SK-N-SH treated with all-trans-retinoic acid at 6 μM for 48 hours (cell line): Measurements from ENCODE around the gene FOXA1.

Experiments
- ARNTL ChIP-seq: fragments of 450-650 bp; formaldehyde crosslinking; IDR thresholded peaks from 2 replicates; pipeline ENCODE4 v1.5.0; 2020; ENCODE audit warnings: low read depth, mild to moderate bottlenecking, moderate library complexity, borderline replicate concordance
- BACH2 ChIP-seq: fragments of 250-450 bp; sonication (Bioruptor Pico); IDR thresholded peaks from 2 replicates; pipeline ENCODE4 v1.9.0; 2021; ENCODE audit warnings: mild to moderate bottlenecking, borderline replicate concordance
- GLIS3 ChIP-seq: fragments of 250-450 bp; sonication (Bioruptor Pico); IDR thresholded peaks from 2 replicates; pipeline ENCODE4 v1.5.0; 2020; ENCODE audit warnings: mild to moderate bottlenecking, moderate library complexity
- RARB ChIP-seq: fragments of 250-450 bp; sonication (Bioruptor Pico); IDR thresholded peaks from 2 replicates; pipeline ENCODE4 v1.8.0; 2021; ENCODE audit warnings: mild to moderate bottlenecking, moderate library complexity
- SNAI2 ChIP-seq: fragments of 250-450 bp; sonication (Bioruptor Pico); IDR thresholded peaks from 2 replicates; pipeline ENCODE4 v1.5.0; 2020; ENCODE audit warnings: mild to moderate bottlenecking, moderate library complexity
- TOX ChIP-seq: fragments of 250-450 bp; sonication (Bioruptor Pico); IDR thresholded peaks from 2 replicates; pipeline ENCODE4 v1.8.0; 2021; ENCODE audit warnings: mild to moderate bottlenecking, moderate library complexity, borderline replicate concordance
- ZNF70 ChIP-seq: fragments of 450-650 bp; formaldehyde crosslinking; IDR thresholded peaks from 2 replicates; pipeline ENCODE4 v1.5.0; 2020; ENCODE audit warnings: mild to moderate bottlenecking, moderate library complexity
- TF ChIP-seq, protein P1 (sequence below): fragments of 250-450 bp; sonication (Bioruptor Pico); IDR thresholded peaks from 2 replicates; pipeline ENCODE4 v1.5.1; 2021; ENCODE audit warnings: mild to moderate bottlenecking, moderate library complexity
- TF ChIP-seq, protein P2 (sequence below): fragments of 250-450 bp; sonication (Bioruptor Pico); IDR thresholded peaks from 2 replicates; pipeline ENCODE4 v1.5.1; 2020; ENCODE audit warnings: low read depth, mild to moderate bottlenecking, moderate library complexity
- TF ChIP-seq, protein P3 (sequence below): fragments of 250-450 bp; sonication (Bioruptor Pico); IDR thresholded peaks from 2 replicates; pipeline ENCODE4 v1.8.0; 2020; ENCODE audit warnings: mild to moderate bottlenecking, moderate library complexity, borderline replicate concordance
- TF ChIP-seq, protein P4 (sequence below): fragments of 250-450 bp; sonication (Bioruptor Pico); IDR thresholded peaks from 2 replicates; pipeline ENCODE4 v1.5.0; 2020; ENCODE audit warnings: mild to moderate bottlenecking, moderate library complexity

DNA sequence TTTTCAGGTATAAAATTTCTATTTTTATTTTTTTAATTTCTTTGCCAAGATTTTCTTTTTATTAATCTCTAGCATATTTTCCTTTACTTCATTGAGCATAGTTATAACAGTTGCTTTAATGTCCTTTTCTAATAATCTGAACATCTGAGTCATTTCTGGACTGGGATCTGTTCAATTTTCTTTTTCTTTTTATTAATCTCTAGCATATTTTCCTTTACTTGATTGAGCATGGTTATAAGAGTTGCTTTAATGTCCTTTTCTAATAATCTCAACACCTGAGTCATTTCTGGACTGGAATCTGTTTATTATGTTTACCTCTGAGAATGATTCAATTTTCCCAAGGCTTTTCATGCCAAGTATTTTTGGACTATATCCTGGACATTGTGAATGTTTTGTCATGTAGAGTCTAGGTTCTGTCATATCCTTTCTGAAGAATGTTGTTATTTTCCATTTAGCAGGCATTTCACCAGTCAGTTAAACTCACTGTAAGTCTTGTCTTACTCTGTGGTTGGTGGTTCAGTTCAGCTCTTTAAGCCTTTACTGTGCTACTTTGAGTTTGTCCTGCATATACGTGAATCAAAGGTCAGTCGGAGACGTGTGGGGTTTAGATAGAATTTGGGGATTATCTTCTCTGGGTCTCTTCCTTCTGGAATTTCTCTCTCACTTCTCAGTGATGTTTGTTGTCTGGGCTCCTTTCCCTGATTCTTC is 20.7 kb upstream of the FOXA1 start:
- no peak for TF ChIP-seq RARB (CRISPR knock-in tag)
- TF ChIP-seq ZNF70 (CRISPR knock-in tag): no peak
- no peak for TF ChIP-seq BACH2 (CRISPR knock-in tag)
- TF ChIP-seq, protein P1, sequence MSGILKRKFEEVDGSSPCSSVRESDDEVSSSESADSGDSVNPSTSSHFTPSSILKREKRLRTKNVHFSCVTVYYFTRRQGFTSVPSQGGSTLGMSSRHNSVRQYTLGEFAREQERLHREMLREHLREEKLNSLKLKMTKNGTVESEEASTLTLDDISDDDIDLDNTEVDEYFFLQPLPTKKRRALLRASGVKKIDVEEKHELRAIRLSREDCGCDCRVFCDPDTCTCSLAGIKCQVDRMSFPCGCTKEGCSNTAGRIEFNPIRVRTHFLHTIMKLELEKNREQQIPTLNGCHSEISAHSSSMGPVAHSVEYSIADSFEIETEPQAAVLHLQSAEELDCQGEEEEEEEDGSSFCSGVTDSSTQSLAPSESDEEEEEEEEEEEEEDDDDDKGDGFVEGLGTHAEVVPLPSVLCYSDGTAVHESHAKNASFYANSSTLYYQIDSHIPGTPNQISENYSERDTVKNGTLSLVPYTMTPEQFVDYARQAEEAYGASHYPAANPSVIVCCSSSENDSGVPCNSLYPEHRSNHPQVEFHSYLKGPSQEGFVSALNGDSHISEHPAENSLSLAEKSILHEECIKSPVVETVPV: no peak
- TF ChIP-seq TOX (CRISPR knock-in tag): no peak
- no peak for TF ChIP-seq GLIS3 (CRISPR knock-in tag)
- no peak for TF ChIP-seq ARNTL (CRISPR knock-in tag)
- TF ChIP-seq, protein P2, sequence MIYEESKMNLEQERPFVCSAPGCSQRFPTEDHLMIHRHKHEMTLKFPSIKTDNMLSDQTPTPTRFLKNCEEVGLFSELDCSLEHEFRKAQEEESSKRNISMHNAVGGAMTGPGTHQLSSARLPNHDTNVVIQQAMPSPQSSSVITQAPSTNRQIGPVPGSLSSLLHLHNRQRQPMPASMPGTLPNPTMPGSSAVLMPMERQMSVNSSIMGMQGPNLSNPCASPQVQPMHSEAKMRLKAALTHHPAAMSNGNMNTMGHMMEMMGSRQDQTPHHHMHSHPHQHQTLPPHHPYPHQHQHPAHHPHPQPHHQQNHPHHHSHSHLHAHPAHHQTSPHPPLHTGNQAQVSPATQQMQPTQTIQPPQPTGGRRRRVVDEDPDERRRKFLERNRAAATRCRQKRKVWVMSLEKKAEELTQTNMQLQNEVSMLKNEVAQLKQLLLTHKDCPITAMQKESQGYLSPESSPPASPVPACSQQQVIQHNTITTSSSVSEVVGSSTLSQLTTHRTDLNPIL (CRISPR knock-in tag): no peak
- no peak for TF ChIP-seq SNAI2
- TF ChIP-seq, protein P3, sequence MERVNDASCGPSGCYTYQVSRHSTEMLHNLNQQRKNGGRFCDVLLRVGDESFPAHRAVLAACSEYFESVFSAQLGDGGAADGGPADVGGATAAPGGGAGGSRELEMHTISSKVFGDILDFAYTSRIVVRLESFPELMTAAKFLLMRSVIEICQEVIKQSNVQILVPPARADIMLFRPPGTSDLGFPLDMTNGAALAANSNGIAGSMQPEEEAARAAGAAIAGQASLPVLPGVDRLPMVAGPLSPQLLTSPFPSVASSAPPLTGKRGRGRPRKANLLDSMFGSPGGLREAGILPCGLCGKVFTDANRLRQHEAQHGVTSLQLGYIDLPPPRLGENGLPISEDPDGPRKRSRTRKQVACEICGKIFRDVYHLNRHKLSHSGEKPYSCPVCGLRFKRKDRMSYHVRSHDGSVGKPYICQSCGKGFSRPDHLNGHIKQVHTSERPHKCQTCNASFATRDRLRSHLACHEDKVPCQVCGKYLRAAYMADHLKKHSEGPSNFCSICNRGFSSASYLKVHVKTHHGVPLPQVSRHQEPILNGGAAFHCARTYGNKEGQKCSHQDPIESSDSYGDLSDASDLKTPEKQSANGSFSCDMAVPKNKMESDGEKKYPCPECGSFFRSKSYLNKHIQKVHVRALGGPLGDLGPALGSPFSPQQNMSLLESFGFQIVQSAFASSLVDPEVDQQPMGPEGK (CRISPR knock-in tag): no peak
- TF ChIP-seq, protein P4, sequence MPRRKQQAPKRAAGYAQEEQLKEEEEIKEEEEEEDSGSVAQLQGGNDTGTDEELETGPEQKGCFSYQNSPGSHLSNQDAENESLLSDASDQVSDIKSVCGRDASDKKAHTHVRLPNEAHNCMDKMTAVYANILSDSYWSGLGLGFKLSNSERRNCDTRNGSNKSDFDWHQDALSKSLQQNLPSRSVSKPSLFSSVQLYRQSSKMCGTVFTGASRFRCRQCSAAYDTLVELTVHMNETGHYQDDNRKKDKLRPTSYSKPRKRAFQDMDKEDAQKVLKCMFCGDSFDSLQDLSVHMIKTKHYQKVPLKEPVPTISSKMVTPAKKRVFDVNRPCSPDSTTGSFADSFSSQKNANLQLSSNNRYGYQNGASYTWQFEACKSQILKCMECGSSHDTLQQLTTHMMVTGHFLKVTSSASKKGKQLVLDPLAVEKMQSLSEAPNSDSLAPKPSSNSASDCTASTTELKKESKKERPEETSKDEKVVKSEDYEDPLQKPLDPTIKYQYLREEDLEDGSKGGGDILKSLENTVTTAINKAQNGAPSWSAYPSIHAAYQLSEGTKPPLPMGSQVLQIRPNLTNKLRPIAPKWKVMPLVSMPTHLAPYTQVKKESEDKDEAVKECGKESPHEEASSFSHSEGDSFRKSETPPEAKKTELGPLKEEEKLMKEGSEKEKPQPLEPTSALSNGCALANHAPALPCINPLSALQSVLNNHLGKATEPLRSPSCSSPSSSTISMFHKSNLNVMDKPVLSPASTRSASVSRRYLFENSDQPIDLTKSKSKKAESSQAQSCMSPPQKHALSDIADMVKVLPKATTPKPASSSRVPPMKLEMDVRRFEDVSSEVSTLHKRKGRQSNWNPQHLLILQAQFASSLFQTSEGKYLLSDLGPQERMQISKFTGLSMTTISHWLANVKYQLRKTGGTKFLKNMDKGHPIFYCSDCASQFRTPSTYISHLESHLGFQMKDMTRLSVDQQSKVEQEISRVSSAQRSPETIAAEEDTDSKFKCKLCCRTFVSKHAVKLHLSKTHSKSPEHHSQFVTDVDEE (CRISPR knock-in tag): no peak
